ENCODE data around the gene YY1.
A peak's percentile ranks its signal among the peaks of the same experiment; 100 is the strongest.
"Not testable (repeated sequence)": the region's sequence is repeated elsewhere in the genome, so short reads cannot be mapped to it uniquely, and the experiment has no call there.

YY1 gene

GRCh38 chr14:100283984-100284881, 45.3 kb downstream of the YY1 start:
- DNase-seq (ENCODE audit: low read depth): no peak

DNA sequence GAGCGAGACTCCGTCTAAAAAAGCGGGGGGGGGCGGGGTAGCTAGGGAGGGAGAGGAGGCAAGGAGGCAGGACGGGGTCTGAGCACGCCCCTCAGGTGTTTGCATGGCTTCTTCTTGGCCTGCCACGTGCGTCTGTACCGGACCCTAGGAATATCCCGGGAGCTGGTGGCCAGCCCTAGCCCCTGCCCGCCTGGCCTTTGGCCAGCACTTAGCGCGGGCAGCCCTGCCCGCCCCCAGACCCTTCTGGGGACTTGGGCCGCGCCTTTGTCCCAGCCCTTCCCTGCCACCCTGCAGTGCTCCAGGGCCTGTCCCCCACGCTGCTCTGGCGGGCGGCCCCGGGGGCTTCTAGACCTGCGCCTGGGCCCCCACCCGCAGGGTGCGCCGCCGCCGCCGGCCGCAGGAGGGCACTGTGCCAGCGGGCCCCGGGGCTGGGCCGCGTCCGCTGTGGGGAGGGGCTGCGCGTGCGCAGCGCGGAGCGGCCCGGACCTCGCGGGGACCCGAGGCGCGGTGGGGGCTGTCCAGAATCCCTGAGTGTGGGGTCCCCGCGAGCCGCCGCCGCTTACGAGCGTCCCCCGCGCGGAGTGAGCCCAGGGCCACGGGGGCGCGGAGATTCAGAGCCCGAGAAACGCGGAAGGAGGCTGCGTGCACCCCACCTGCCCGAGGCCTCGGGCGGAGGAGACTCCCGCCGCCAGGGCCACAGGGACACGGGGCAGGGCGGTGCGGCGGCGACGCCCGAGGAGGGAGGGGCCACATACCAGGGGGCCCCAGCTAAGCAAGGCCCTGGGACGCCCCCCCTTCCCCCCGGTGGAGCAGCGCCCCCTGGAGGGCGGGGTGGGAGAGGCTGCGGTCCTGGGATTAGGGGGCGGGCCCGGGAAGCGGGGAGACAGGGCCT, 46.3 kb downstream of the YY1 start:
- DNase-seq (ENCODE audit: low read depth): peak; percentile 53

- DNase-seq (ENCODE audit: low read depth): no peak
Measured at GRCh38 chr14:100285913-100286400, 47.0 kb downstream of the YY1 start.

DNA sequence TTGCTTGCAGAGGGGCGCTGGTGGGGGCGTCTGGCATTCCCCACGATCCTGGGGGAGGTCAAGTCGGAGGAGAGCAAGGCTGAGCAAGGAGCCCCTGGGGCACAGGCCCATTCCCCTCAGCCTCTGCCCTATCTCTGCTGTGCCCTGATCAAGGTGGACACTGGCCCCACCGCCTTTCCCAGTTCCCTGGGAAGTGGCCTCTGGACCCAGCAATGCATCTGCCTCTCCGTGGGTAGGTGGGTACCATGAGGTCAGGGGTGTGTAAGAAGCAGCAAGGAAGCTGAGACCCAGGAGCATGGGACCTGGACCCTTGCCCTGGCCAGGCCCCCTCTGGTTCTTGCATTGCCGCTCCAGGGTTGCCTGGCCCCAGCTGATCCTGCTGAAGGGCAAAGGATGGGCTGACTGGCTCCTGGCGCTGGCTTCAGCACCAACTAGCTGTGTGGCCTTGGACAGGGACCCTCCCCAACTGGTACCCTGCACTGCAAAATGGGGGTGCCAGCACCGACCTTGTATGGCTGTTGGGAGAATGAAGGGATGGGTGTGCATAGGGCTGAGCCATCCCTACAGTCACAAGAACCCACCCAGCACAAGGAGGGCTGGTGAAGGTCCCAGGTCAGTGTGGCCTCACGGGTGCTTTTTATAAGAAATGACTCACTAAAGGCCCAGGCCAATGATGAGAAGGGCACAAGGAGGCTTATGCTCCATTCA, 47.7 kb downstream of the YY1 start:
- no peak for DNase-seq (ENCODE audit: low read depth)

DNA sequence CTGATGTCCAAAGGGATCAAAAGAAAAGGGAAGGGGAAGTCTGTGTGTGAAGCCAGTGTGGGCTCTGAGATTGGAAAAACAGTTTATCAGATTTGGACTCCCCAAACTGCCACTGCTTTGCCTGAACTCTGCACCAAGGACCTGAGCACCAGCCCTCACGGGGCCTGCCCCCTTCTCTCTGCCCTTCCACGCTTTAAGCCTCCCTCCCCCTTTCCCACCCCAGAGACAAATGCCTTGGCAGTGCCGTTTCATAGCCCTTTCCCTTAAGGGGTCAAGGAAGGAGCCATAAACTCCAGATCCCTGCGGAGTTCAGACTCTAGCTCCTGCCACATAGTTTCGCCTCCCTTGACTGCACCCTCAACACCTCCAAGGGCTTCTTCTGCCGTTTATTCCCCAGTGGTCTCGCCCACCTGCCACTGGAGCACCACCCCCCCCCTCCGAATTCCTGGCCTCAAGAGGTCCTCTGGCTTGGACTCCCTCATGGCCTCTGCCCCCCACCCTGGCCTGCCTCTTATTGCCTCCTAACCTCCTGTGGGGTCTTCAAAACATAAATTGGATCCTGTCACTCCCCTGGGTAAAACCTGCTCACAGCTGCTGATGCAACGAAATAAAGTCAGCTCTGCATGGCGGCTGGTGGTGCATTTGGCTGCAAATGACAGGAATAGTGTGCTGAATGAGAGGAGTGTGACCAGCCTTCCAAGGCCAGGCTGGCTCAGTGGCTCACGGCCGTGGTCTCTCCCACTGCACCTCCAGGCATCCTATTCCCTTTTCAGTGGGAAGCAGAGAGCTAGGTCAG, 48.5 kb downstream of the YY1 start:
- no peak for DNase-seq (ENCODE audit: low read depth)

DNA sequence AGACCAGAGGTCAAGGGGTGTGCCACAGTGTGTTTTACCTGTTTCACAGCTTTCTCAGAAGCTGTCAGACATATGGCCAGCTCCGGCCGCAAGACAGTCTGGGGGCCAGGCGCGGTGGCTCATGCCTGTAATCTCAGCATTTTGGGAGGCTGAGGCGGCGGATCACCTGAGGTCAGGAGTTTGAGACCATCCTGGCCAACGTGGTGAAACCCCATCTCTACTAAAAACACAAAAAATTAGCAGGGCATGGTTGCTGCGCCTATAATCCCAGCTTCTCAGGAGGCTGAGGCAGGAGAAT, 49.0 kb downstream of the YY1 start:
- DNase-seq (ENCODE audit: low read depth): not testable (repeated sequence)

DNA sequence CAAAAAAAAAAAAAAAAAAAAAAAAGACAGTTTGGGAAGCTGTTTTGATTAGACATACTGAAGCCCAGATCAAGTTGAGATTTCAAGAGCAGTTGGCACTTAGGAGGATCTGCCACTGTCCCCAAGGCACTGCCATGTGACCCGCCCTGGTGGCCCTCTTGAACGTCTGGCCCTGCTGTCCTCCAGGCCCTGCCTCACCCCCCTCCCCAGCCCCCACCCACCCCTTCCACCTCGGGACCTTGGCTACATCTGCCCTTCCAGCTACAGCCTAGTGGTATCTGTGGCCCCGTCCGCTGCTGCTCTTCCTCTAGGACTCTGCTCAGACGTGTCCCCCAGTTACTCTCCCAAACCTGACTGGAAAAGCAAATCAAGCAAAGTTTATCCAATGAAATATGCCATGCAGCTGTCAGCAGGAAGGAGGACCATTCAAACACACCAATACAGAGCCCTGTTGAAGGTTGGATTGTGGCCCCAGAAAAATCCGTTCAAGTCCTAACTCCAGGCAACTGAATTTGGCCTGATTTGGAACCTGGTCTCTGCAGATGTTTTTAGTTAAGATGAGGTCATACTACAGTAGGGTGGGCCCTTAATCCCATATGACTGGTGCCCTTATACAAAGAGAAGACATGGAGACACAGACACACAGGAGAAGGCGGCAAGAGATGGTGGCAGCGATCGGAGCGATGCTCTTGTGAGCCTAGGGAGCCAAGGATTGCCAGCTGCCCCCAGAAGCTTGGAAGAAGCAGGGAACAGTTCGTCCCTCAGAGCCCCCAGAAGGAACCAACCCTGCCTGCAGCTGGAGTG, 49.6 kb downstream of the YY1 start:
- no peak for DNase-seq (ENCODE audit: low read depth)

DNA sequence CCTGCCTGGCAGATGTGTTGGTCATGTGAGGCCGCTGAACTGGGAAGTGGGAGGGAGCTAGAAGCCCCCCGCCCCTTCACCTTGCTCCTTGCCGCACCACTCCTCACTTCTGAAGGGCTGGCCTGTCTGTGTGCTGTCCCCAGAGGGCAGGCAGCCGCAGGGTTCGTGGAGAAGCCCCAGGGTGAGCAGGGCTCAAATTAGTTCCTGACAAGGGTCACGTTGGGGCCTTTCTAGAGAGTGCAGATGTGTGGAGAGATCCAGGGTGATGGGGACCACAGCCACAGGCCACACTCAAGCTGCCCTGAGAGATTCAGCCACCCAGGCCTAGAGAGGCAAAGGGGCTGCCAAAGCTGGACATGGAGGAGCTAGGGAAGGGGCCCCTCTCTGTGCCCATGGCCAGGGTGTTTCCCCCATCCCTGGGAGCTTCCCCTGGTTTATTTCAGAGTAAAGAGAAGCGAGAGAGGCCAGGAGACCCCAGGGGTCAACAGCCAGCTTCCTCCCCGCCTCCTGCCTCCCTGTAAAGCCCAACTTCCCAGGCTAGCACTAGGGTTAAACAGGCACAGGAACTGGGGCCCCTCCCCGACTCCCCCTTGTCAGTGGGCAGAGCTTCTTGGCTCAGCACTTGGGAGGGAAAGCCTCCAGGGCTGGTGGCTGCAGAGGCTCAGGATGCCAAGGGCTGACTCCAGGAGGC, 51.1 kb downstream of the YY1 start:
- no peak for DNase-seq (ENCODE audit: low read depth)

GRCh38 chr14:100290607-100291304, 51.8 kb downstream of the YY1 start:
- no peak for DNase-seq (ENCODE audit: low read depth)

DNA sequence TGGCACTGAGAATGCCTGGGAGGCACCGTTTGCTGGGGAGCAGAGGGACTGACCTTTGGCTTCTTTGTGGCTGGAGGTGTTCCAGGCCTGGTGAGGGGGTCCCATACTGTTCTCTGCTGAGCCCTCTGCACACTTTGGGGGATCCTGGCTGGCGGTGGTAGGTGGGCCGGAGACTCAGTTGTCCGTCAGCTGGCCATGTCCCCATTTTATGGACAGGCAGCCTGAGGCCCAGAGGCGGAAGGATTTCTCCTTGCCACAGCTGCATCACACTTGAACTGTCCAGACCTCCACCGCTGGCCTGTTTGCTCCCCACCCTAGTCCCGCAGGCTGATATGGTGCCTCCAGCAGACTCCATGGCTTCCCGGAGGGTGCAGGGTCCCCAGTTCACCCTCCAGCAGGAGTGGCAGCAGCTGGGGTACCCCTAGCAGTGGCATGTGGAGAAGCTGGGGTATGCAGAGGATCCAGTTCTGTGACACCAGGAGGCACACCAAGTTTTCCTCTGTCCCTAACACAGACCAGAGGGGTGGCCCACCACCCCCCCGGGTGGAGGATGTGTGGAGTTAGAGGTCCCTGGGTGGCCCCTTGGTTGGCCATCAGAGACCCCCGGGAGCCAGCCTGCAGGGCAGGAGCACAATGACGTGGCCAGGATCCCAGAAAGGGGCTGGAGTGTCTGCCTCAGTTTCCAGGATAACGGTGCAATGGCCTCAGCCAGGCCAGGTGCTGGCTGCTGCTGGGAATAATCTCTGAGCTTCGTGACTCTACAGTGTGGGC, 52.5 kb downstream of the YY1 start:
- DNase-seq (ENCODE audit: low read depth): no peak

DNA sequence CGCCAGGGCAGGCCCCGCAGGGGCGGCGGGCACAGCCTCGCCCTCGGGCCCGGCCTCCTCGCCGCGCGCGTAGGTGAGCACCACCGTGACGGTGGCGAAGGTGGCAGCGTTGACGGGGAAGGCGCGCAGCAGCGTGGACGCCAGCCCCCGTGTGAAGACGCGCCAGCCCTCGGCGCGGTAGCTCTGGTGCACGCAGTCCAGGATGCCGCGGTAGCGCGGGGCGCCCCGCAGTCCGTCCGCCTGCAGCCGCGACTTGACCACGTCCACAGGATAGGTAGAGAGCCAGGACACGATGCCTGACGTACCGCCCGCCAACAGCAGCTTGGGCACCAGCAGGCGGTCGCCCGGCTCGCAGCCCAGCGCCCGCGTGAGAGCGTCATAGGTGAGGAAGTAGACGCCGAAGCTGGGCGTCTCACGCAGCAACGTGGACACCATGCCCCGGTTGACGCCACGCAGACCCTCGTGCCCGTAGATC, 53.4 kb downstream of the YY1 start:
- DNase-seq (ENCODE audit: low read depth): no peak

DNA sequence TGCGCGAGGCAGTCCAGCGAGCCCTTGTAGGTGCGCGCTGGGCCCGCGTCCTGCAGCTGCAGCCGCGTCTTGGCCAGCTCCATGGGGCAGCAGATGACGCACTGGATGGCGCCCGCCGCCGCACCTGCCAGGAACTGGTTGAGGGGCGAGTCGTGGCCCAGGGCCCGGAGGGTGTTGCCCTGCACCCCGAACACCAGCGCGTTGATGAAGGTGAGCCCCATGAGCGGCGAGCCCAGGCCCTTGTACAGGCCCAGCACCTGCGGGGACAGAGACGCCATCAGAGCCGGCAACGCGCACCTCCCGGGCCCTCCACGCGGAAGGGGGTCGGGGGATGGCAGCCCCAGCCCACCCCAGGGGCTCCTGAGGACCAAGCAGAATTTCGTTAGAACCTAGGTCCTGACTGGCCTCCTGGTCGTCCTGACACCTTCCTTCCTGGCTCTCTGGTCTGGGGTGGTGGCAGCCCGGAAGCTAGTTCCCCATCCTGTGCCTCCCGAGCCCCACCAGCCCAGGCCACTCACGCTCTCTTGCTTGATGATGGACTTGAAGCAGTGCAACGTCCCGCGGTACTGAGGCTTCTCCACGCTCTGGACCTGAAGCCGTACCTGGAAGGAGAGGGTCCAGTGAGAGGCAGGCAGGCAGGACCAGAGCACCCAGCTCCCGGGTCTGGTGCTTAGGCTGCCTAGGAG, 54.0 kb downstream of the YY1 start:
- no peak for DNase-seq (ENCODE audit: low read depth)

DNA sequence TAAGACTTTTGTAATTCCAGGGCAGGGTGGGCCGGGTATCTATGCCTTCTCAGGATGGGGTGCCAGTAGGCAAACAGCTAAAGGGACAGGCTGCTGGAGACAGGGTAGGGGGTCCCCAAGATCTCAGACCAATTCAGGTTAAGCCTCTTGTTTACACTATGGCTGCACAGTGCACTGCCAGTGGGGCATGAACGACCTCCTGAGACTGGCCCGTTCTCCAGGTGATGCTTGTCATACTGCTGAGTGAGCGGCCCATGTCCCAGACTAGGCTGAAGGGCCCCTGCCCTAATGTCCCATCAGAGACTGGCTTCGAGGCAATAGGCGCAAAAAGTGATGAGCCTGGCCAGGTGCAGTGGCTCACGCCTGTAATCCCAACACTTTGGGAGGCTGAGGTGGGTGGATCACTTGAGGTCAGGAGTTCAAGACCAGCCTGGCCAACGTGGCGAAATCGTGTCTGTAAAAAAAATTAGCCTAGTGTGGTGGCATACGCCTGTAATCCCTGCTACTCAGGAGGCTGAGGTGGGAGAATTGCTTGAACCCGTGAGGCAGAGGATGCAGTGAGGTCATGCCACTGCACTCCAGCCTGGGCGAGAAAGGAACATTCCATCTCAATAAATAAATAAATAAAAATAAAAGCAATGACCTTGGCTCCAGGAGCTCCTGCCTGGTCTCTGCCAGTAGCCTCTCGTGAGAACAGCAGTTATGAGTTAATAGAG, 54.7 kb downstream of the YY1 start:
- DNase-seq (ENCODE audit: low read depth): no peak

GRCh38 chr14:100294213-100294962, 55.4 kb downstream of the YY1 start:
- no peak for DNase-seq (ENCODE audit: low read depth)

GRCh38 chr14:100294963-100295330, 56.0 kb downstream of the YY1 start:
- no peak for DNase-seq (ENCODE audit: low read depth)

DNA sequence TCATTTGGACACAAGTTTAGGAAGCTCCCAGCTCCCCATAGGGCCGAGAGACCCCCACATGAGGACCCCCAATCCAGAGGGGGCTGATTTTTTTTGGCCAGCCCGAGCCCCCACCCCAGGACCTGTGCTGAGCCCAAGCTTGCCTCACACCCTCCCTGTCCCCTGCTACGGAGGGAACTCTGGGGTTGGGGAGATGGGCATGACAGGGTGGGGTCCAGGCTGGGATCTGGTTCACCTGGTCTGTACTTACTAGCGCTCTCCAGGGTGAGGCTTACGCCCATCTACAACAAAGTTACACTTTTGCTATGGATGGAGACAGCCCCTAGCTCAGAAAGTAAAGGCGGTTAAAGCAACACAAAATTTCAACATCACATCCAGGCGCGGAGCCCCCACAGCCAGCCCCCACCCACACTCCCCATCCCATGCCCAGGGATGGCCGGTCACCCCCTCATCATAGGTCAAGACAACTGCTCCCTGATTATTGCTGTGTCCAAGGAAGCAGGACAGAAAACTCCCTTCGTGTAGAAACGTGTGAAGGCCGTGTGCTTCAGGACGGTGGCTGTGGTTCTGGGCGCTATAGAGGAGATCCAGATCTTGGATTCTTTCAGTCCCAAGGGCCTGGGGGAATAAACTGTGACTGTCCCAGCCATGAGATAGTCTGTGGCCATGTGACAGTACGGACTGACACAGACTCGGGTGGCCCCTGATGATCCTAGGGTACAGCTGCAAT, 56.6 kb downstream of the YY1 start:
- no peak for DNase-seq (ENCODE audit: low read depth)
